ENCODE measurements around the gene AGAP1. TPM values are rescaled to one million over a fixed set of nuclear protein-coding genes. Genes with fewer than 3 reads are reported as not detected.
A peak's percentile ranks its signal among the peaks of the same experiment; 100 is the strongest.

The AGAP1 gene
- total and polyA plus RNA-seq, 11 donors, result 5.9 to 21.6 (median 18.9) TPM

DNA sequence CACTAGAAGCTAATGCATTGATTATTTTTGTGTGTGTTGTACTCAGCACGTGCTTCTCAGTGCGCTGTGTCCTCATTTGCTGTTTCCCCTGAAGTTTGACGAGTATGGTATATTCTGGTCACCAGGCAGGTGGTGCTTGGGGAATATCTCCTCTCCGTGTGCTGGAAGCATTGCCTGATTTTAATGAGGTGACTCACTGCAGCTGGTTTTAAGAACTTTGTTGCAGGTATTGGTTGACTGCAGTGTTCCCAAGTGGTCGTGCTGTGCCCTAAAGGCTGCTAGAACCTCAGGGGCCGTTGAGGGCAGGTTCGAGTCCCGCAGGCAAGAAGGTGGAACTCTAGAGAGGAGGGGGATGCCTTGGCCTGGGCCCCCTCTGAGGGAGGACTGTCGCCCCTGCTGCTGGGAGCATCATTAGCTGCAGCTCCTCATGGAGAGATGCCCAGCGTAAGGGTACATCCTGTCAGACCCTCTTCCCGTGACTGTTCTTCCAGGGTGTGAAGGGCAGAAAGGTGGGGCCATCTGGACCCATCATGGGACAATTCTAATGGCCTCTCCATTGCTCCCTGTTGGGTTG is 82.6 kb downstream of the AGAP1 start:
- Histone ChIP-seq H3K9me3 (no peaks in the 10 kb centered on the region), H3K4me1 (peaks cover 0 to 31% (median 14%) of the 10 kb centered on the region in 12 donors), H3K27ac (no peak overlapping the region), H3K27me3 (no peaks in the 10 kb centered on the region), H3K4me3 (no peak overlapping the region), H3K36me3 (no peaks in the 10 kb centered on the region)
- DNase-seq (no peak), ATAC-seq (no peak)
- TF ChIP-seq, protein P1, sequence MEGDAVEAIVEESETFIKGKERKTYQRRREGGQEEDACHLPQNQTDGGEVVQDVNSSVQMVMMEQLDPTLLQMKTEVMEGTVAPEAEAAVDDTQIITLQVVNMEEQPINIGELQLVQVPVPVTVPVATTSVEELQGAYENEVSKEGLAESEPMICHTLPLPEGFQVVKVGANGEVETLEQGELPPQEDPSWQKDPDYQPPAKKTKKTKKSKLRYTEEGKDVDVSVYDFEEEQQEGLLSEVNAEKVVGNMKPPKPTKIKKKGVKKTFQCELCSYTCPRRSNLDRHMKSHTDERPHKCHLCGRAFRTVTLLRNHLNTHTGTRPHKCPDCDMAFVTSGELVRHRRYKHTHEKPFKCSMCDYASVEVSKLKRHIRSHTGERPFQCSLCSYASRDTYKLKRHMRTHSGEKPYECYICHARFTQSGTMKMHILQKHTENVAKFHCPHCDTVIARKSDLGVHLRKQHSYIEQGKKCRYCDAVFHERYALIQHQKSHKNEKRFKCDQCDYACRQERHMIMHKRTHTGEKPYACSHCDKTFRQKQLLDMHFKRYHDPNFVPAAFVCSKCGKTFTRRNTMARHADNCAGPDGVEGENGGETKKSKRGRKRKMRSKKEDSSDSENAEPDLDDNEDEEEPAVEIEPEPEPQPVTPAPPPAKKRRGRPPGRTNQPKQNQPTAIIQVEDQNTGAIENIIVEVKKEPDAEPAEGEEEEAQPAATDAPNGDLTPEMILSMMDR (IDR thresholded peaks at IDR 0.05), result no peak
- TF ChIP-seq POLR2A (IDR thresholded peaks at IDR 0.05), result no peak
- intact Hi-C loops (cut with DNase I), result no loop called here
- WGBS, 4 donors, result 90 to 95% (median 93%) methylated on average over 11 of the region's 11 CpGs

DNA sequence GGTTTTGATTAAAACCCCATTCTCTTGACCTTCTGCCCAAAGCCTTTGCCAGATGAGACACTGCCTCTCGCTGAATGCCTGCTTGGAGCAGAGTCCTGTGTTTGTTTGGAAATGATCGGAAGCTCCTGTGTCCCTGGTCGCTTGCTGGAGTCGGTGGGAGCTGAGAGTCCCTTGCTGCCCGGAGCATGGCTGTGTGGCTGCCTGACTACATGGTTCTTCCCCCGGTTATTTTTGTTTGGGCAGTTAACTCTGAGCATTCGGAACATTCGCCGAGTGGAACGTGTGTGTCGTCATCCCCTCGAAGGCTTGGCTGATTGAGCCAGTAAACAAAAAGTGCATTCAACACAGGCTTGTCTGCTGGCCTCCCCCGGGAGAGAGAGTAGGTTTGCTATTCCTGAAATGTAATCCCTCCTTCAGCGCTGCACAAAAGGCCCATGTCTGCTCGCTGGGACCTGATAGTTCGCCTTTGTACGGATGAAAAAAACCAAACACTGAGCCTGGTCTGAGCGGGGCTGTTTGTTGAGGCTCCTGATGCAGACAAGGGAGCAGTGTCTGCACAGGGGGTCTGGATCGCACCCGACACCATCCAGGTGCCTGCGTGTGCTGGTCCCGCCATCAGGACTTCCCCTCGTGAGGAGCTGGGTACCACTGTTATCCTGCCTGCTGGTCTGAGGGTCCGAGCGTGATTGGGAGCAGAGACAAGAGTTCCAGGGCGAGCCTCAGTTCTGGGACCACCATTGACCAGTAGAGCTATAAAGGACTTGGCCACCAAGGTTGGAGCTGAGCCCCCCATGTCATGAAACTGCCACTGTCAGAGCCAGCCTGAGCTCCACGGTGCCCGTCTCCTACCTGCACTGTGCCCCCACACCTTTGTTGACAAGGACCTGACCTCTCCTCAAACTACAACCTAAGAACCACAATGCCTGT is 83.8 kb downstream of the AGAP1 start:
- Histone ChIP-seq H3K9me3 (no peaks in the 10 kb centered on the region), H3K27me3 (no peaks in the 10 kb centered on the region), H3K4me1 (peaks cover 0 to 31% (median 14%) of the 10 kb centered on the region in 12 donors), H3K4me3 (peak overlapping the region in 7 of 12 donors; percentile 4 to 28 (median 17)), H3K27ac (peak overlapping the region in 7 of 12 donors; percentile 16 to 56 (median 32)), H3K36me3 (no peaks in the 10 kb centered on the region)
- no peak for TF ChIP-seq POLR2A (IDR thresholded peaks at IDR 0.05)
- TF ChIP-seq, protein P1 (IDR thresholded peaks at IDR 0.05), result no peak
- 52 to 55% (median 54%) methylated on average over 22 to 28 of the region's 28 CpGs for WGBS, 4 donors
- intact Hi-C loops (cut with DNase I), result no loop called here
- ATAC-seq (peak; percentile 79 to 84 (median 84)), DNase-seq (peak in 4 of 5 donors; percentile 44 to 71 (median 54))

DNA sequence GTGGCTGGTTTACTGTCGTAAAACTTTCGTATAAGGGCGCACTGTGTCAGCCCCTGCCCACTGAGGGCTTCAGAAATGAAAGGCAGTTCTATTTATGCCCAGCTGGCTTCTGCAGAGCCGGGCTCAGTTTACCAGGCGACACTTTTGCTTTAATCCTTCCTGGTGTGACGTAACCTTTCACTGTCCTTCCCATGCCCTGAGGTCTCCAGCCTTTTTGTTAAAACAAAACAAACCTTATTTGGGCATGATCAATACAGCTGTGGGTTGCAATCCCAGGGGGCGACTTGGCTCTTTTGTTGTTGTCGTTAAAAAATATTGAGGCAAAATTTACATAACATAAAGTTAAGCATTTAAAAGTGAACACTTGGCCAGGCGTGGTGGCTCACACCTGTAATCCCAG is 85.3 kb downstream of the AGAP1 start:
- H3K4me1 ChIP-seq, result peaks cover 0 to 25% (median 6%) of the 10 kb centered on the region in 12 donors
- H3K36me3 ChIP-seq, result no peaks in the 10 kb centered on the region
- no peaks in the 10 kb centered on the region for H3K9me3 ChIP-seq
- no peak overlapping the region for H3K27ac ChIP-seq
- intact Hi-C loops (cut with DNase I), result no loop called here
- ATAC-seq (no peak), DNase-seq (no peak)
- H3K4me3 ChIP-seq, result no peak overlapping the region
- H3K27me3 ChIP-seq, result no peaks in the 10 kb centered on the region
- TF ChIP-seq POLR2A (IDR thresholded peaks at IDR 0.05), result no peak
- TF ChIP-seq, protein P1 (IDR thresholded peaks at IDR 0.05), result no peak
- 95 to 98% (median 97%) methylated on average over 9 of the region's 9 CpGs for WGBS, 4 donors

Data from heart left ventricle (tissue), 16 donors.